22Rv1 (cell line): ENCODE measurements around the gene MPP7.

Experiments used
- H3K27ac ChIP-seq: fragments of 450-650 bp; 2 replicates; pipeline ENCODE4 v1.5.1; 2017
- ZFX ChIP-seq: fragments of 450-650 bp; IDR thresholded peaks from 2 replicates; pipeline ENCODE4 v1.6.1; 2017; ENCODE audit warnings: antibody characterized with exemption, borderline replicate concordance
- TF ChIP-seq, protein P1 (sequence below): fragments of 450-650 bp; IDR thresholded peaks from 2 replicates; pipeline ENCODE4 v1.5.1; 2017; ENCODE audit warnings: mild to moderate bottlenecking

The MPP7 gene

DNA sequence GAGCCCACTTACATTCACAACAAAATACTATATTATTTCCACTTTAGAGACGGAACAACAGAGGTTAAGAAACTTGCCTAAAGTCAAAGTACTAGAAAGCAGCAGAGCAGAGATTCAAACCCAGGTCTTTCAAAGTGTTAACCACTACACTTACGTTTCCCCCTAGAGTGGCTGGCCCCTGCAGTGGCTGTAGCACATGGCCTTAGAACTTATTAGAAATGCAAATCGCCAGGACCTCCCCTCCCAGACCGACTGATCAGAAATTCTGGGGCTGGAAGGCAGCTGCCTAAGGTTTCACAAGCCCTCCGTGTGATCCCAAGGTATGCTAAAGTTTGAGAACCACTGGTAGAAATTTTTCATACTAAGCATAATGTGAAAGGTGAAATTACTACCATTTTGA is 8.1 kb downstream of the MPP7 start:
- TF ChIP-seq, protein P1, sequence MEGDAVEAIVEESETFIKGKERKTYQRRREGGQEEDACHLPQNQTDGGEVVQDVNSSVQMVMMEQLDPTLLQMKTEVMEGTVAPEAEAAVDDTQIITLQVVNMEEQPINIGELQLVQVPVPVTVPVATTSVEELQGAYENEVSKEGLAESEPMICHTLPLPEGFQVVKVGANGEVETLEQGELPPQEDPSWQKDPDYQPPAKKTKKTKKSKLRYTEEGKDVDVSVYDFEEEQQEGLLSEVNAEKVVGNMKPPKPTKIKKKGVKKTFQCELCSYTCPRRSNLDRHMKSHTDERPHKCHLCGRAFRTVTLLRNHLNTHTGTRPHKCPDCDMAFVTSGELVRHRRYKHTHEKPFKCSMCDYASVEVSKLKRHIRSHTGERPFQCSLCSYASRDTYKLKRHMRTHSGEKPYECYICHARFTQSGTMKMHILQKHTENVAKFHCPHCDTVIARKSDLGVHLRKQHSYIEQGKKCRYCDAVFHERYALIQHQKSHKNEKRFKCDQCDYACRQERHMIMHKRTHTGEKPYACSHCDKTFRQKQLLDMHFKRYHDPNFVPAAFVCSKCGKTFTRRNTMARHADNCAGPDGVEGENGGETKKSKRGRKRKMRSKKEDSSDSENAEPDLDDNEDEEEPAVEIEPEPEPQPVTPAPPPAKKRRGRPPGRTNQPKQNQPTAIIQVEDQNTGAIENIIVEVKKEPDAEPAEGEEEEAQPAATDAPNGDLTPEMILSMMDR = no peak
- TF ChIP-seq ZFX = no peak

DNA sequence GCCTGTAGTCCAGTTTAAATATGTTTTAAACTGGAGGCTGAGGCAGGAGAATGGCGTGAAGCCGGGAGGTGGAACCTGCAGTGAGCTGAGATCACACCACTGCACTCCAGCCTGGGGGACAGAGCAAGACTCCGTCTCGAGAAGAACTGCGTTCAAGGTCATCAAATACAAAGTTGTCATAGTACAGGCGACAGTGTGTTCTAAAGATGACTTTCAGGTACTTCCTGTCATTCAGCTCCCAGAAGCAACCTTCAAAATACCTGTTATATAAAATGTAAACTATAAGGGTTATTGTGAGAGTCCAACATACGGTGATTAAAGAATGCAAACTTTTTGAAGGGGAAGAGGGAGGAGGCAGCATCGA is 8.7 kb downstream of the MPP7 start:
- TF ChIP-seq ZFX = no peak
- TF ChIP-seq, protein P1 = no peak
- no peak overlapping the region for H3K27ac ChIP-seq

More for the DNA sequence above, 8.1 kb downstream of the MPP7 start:
- H3K27ac ChIP-seq = no peak overlapping the region

DNA sequence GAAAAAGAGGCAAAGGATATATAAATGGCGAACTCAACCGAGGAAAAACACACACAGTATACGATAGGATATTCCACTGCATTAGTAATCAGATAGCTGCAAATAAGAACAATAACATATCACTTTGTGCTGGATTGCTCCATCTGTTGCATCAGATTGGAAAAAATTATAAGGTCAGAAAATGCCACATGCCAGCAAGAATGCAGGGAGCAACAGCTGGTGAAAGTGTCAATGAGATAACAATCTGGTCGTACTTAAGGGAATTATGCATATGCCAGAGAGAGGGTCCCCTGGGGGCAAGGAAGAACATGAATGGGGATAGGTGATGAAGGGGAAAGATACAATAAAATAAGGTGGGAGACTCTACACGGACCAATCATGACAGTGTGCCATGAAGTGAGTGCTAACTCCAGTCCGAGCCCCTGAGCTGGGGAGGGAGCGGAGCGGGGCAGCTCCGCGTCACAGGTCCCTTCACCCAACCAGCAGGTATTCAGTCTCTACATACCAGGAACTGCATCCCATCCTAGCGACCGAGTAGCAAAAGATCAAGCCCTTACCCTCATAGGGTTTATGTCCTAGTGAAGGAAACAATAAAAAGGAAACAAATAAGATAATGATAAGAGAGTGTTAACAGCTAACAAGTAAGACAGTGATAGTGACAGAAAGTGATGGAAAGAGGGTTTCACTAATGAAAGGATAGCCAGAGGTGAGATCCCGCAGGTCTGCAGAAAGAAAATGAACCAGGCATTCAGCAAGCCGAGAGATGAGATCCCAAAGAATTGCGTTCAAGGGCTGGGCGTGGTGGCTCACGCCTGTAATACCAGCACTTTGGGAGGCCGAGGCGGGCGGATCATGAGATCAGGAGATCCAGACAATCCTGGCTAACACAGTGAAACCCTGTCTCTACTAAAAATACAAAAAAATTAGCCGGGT is 9.4 kb downstream of the MPP7 start:
- H3K27ac ChIP-seq = no peak overlapping the region
- no peak for TF ChIP-seq ZFX

DNA sequence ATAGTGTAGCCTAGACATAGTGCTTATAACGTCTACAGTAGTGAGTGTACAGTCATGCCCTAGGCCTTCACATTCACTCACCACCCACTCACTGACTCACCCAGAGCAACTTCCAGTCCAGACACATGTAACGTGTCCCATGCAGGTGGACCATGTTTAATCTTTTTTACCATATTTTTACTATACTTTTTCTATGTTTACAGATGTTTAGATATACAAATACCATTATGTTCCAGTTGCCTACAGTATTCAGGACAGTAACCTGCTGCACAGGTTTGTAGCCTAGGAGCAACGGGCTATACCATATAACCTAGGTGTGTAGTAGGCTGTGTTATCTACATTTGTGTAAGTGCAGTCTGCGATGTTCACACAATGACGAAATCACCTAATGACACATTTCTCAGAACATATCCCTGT is 11.0 kb downstream of the MPP7 start:
- TF ChIP-seq ZFX = no peak
- TF ChIP-seq, protein P1 = no peak
- no peak overlapping the region for H3K27ac ChIP-seq

DNA sequence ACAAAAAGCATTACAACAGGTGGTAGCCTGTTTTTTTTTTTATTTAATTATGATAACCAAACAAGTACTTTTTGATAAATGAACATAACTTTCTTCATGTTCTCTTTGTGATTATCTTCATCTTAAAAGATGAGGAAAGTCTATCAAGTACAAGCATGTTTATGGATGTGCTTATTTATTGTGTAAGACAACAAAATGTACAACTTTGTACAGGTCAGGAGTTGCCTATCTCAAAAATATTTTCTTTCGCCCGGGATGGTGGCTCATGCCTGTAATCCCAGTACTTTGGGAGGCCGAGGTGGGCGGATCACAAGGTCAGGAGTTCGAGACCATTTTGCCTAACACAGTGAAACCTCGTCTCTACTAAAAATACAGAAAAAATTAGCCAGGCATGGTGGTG is 17.0 kb downstream of the MPP7 start:
- no peak overlapping the region for H3K27ac ChIP-seq
- TF ChIP-seq, protein P1 = no peak
- no peak for TF ChIP-seq ZFX

DNA sequence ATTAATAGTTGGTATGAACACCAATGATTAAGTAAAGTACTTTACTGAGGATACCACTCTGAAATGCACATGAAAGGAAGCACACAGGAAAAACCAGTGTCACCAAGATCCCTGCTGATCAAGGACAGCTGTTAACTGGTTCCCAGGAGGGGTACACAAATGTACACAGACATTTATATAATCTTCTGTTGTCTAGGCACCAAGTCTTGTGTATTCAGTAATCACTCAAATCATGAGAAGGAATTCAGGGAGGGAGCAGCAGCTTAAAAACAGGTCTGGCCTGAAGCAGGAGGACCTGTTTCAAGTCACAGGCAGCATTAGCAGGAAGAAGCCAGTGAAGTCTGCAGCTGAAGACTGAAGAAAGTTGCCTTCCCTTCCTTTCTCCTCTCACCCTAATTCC is 18.7 kb downstream of the MPP7 start:
- TF ChIP-seq, protein P1 = no peak
- no peak for TF ChIP-seq ZFX
- H3K27ac ChIP-seq = no peak overlapping the region

DNA sequence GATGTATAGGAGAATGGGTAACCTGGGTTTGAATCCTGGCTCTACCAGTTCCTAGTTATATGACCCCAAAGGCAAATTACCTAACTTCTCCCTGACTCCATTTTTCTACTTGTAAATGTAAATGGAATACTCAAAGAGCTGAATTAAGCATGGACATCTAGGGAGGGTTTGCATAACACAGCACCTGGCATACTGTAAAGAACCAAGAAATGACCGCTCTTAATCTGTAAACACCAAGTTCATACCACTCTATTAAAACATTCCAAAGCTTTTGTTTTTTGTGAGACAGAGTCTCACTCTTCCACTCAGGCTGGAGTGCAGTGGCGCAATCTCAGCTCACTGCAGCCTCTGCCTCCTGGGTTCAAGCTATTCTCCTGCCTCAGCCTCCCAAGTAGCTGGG is 19.6 kb downstream of the MPP7 start:
- TF ChIP-seq ZFX = no peak
- TF ChIP-seq, protein P1 = no peak
- no peak overlapping the region for H3K27ac ChIP-seq
